GM12874 (cell line): ENCODE measurements around the gene PCCA.

Experiments
- CTCF ChIP-seq: IDR thresholded peaks from 2 replicates; pipeline ENCODE4 v1.5.1; 2011; ENCODE audit warnings: low read depth, mild to moderate bottlenecking, control low read depth, low read length, moderate library complexity; ENCODE audit not compliant: insufficient read depth

The PCCA gene

GRCh38 chr13:100362371-100362770, 273.5 kb downstream of the PCCA start:
- TF ChIP-seq CTCF = no peak

- no peak for TF ChIP-seq CTCF
These were observed 273.9 kb downstream of the PCCA start for GRCh38 chr13:100362781-100363180.

GRCh38 chr13:100363285-100363711, 274.4 kb downstream of the PCCA start:
- no peak for TF ChIP-seq CTCF

GRCh38 chr13:100363874-100364273, 275.0 kb downstream of the PCCA start:
- TF ChIP-seq CTCF = no peak

- TF ChIP-seq CTCF = no peak
These were observed 275.7 kb downstream of the PCCA start for GRCh38 chr13:100364591-100364990.

GRCh38 chr13:100365680-100366079, 276.8 kb downstream of the PCCA start:
- TF ChIP-seq CTCF = no peak

- TF ChIP-seq CTCF = no peak
These were observed 289.6 kb downstream of the PCCA start for GRCh38 chr13:100378533-100378932.
